DMS153 treated with DMSO at 0.1 percent for 48 hours (cell line): ENCODE measurements around the gene UBE3B.
"Not testable (repeated sequence)": the region's sequence is repeated elsewhere in the genome, so short reads cannot be mapped to it uniquely, and the experiment has no call there.

Source experiments
- DNase-seq: peaks from one replicate; lab custom pipeline; 2025; ENCODE audit not compliant: unreplicated experiment; lab: John Stamatoyannopoulos, UW

Gene UBE3B

GRCh38 chr12:109477185-109477962, at the start of gene UBE3B, which contains the start of gene KCTD10:
TSS of gene UBE3B (plus strand) at chr12:109477634. CDS start at chr12:109483552, 5,918 bp downstream.
TSS of gene KCTD10 (minus strand) at chr12:109477300. CDS start at chr12:109477262, 38 bp downstream.
- peak; percentile 82 for DNase-seq

- peak; percentile 54 for DNase-seq
These were observed 49.3 kb upstream of the UBE3B start for GRCh38 chr12:109428037-109428629.

GRCh38 chr12:109428804-109429203, 48.6 kb upstream of the UBE3B start:
- DNase-seq, result not testable (repeated sequence)

- no peak for DNase-seq
These were observed 47.2 kb upstream of the UBE3B start for GRCh38 chr12:109430244-109430643.

GRCh38 chr12:109432431-109432830, 45.0 kb upstream of the UBE3B start:
- DNase-seq, result no peak

- DNase-seq, result peak; percentile 59
These were observed 44.6 kb upstream of the UBE3B start for GRCh38 chr12:109432842-109433304.

GRCh38 chr12:109433618-109434017, 43.8 kb upstream of the UBE3B start:
- DNase-seq, result no peak

- no peak for DNase-seq
These were observed 42.9 kb upstream of the UBE3B start for GRCh38 chr12:109434582-109434981.

- no peak for DNase-seq
These were observed 41.8 kb upstream of the UBE3B start for GRCh38 chr12:109435428-109436187.

GRCh38 chr12:109436188-109436560, 41.3 kb upstream of the UBE3B start:
- no peak for DNase-seq

- DNase-seq, result no peak
These were observed 38.3 kb upstream of the UBE3B start for GRCh38 chr12:109439181-109439580.

GRCh38 chr12:109439951-109440350, 37.5 kb upstream of the UBE3B start:
- not testable (repeated sequence) for DNase-seq

GRCh38 chr12:109440851-109441490, 36.5 kb upstream of the UBE3B start:
- DNase-seq, result peak; percentile 35

- no peak for DNase-seq
These were observed 33.6 kb upstream of the UBE3B start for GRCh38 chr12:109443794-109444193.

GRCh38 chr12:109444259-109444658, 33.2 kb upstream of the UBE3B start:
- DNase-seq, result no peak

- DNase-seq, result no peak
These were observed 32.2 kb upstream of the UBE3B start for GRCh38 chr12:109445191-109445609.

GRCh38 chr12:109446869-109447268, 30.6 kb upstream of the UBE3B start:
- no peak for DNase-seq

GRCh38 chr12:109447482-109447881, 30.0 kb upstream of the UBE3B start:
- DNase-seq, result no peak

GRCh38 chr12:109448272-109448671, 29.2 kb upstream of the UBE3B start:
- no peak for DNase-seq

- no peak for DNase-seq
These were observed 28.6 kb upstream of the UBE3B start for GRCh38 chr12:109448707-109449390.
